Upper lobe of left lung (tissue), 4 donors: ENCODE measurements around the gene SURF6.

Experiments used
- CTCF ChIP-seq, 6 experiments: fragments of 450-650 bp in 4 of 6; fragments of 200-600 bp in 2 of 6; sonication (generic) in 2 of 6; IDR thresholded peaks; one replicate each; pipeline ENCODE4 v1.5.1; 2016 to 2019; ENCODE audit warnings: antibody characterized with exemption in 6 of 6
- POLR2A ChIP-seq, 4 donors: fragments of 450-650 bp; IDR thresholded peaks; one replicate each; pipeline ENCODE4 v1.5.1; 2016 to 2017; ENCODE audit warnings: antibody characterized with exemption in 4 of 4, mild to moderate bottlenecking in 2 of 4
- POLR2AphosphoS5 ChIP-seq, 2 donors: sonication (generic); formaldehyde crosslinking; IDR thresholded peaks; one replicate each; pipeline ENCODE4 v1.5.1; 2017; ENCODE audit warnings: antibody characterized with exemption in 2 of 2

DNA sequence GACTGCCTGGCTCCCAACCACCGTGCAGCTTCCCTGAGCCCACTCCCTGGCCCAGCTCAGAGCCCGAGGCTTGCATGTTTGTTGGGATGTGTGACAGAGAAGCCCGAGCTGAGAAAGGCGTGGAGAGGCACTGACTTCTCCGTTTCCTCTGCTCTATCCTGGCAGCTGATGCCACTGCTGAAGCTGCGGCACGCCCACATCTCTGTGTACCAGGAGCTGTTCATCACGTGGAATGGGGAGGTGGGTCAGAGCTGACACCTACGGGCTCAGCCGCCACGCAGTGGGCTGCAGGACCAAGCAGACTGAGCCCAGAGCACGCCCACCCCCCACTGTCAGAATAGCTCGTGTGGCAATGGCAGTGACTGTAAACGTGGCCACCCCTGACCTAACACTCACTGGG is 49.5 kb upstream of the SURF6 start:
- TF ChIP-seq POLR2AphosphoS5 (IDR thresholded peaks at IDR 0.05) (no peak), CTCF (IDR thresholded peaks at IDR 0.05) (no peak), POLR2A (IDR thresholded peaks at IDR 0.05) (no peak)
